Measurements from ENCODE around the gene ARTN. TPM values are rescaled to one million over a fixed set of nuclear protein-coding genes. Genes with fewer than 3 reads are reported as not detected.

ARTN gene
- polyA plus RNA-seq, 3 donors: 0.15 TPM; not detected in 2

DNA sequence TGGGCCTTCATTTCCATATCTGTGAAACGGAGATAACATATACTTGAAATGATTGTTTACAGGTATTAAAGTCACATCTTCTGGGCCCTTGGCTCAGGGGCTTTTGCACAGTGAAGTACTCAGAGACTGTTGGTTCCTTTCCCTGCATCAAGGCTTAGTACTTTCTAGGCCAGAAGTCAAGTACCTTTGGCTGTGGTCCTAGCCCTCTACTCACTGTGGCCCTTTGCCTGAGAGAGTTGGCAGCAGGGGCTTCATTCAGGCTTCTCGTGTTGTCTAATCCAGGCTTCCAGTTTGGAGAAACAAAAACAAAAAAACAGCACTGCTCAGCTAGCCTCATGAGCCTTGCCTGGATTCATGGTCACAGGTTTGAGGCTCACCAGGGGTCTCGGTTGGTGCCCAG is 28.1 kb downstream of the ARTN start:
- no peak overlapping the region for H3K4me3 ChIP-seq (replicated peaks in 1 of 3; ENCODE audit: low read depth in 2 of 3, low read length in 3 of 3)
- Mint-ChIP-seq H3K27ac (peak overlapping the region in 1 of 7 donors; percentile 16), H3K27me3 (ENCODE audit: low read depth in 3 of 3) (no peaks in the 10 kb centered on the region), H3K4me1 (no peaks in the 10 kb centered on the region), H3K36me3 (peaks cover 42 to 53% of the 10 kb centered on the region in 2 donors), H3K4me3 (no peak overlapping the region), H3K9me3 (peaks cover 0 to 2% (median 0%) of the 10 kb centered on the region in 7 donors)
- no peak overlapping the region for H3K4me2 ChIP-seq (replicated peaks; ENCODE audit: extremely low read depth, low read length, poor library complexity, severe bottlenecking)
- H2AFZ ChIP-seq (ENCODE audit: insufficient read depth, low read depth, low read length, poor library complexity, severe bottlenecking): no peak overlapping the region
- DNase-seq: no peak
- intact Hi-C loops (cut with micrococcal nuclease): no loop called here
- H3K9me3 ChIP-seq (replicated peaks in 1 of 2; ENCODE audit: control insufficient read depth in 1 of 2, insufficient read depth in 1 of 2, low read length in 2 of 2): no peaks in the 10 kb centered on the region
- peaks cover 53 to 87% of the 10 kb centered on the region in 2 donors for H3K36me3 ChIP-seq (replicated peaks in 1 of 2; ENCODE audit: control insufficient read depth in 1 of 2, insufficient read depth in 2 of 2, low read length in 2 of 2)
- H3K27me3 ChIP-seq (ENCODE audit: control insufficient read depth in 2 of 2, insufficient read depth in 2 of 2, low read length in 2 of 2): no peaks in the 10 kb centered on the region
- peaks cover 20 to 22% of the 10 kb centered on the region in 2 donors for H3K4me1 ChIP-seq (ENCODE audit: control insufficient read depth in 1 of 2, insufficient read depth in 2 of 2, low read length in 2 of 2)
- TF ChIP-seq CTCF (IDR thresholded peaks at IDR 0.05): no peak
- H3K79me2 ChIP-seq (ENCODE audit: insufficient read depth, low read length): no peaks in the 10 kb centered on the region
- H3K9ac ChIP-seq (ENCODE audit: insufficient read depth, low read length, poor library complexity, severe bottlenecking): no peak overlapping the region
- H3K27ac ChIP-seq (ENCODE audit: low read depth in 1 of 2, low read length in 2 of 2): no peak overlapping the region
- H4K20me1 ChIP-seq (ENCODE audit: insufficient read depth, low read length): no peaks in the 10 kb centered on the region
- 94% methylated on average over 2 of the region's 3 CpGs for WGBS (ENCODE audit: insufficient coverage)

DNA sequence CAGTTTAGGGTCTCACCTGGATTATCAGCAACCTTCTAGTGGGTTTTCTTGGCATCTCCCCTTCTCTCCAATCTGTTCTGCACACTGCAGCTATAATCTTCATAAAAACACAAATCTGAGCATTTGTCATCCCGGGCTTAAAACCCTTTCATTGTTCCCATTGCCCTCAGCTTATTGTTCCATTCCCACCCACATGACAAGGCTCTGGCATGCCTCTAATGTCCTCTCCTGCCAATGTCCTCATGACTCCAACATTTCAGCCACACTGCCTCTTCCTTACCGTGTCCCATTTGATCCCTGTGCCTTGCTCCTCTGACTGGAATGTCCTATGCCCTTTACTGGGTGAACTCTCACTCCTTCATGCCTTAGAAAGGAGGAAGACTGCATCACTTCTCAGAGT is 28.7 kb downstream of the ARTN start:
- peaks cover 48 to 86% of the 10 kb centered on the region in 2 donors for H3K36me3 ChIP-seq (replicated peaks in 1 of 2; ENCODE audit: control insufficient read depth in 1 of 2, insufficient read depth in 2 of 2, low read length in 2 of 2)
- H3K27ac ChIP-seq (ENCODE audit: low read depth in 1 of 2, low read length in 2 of 2): no peak overlapping the region
- H3K4me1 Mint-ChIP-seq: no peaks in the 10 kb centered on the region
- H3K79me2 ChIP-seq (ENCODE audit: insufficient read depth, low read length): no peaks in the 10 kb centered on the region
- H3K27me3 ChIP-seq (ENCODE audit: control insufficient read depth in 2 of 2, insufficient read depth in 2 of 2, low read length in 2 of 2): no peaks in the 10 kb centered on the region
- no peak overlapping the region for H3K4me2 ChIP-seq (replicated peaks; ENCODE audit: extremely low read depth, low read length, poor library complexity, severe bottlenecking)
- H3K4me3 ChIP-seq (replicated peaks in 1 of 3; ENCODE audit: low read depth in 2 of 3, low read length in 3 of 3): no peak overlapping the region
- peaks cover 42 to 52% of the 10 kb centered on the region in 2 donors for H3K36me3 Mint-ChIP-seq
- no peak for DNase-seq
- H3K9me3 ChIP-seq (replicated peaks in 1 of 2; ENCODE audit: control insufficient read depth in 1 of 2, insufficient read depth in 1 of 2, low read length in 2 of 2): no peaks in the 10 kb centered on the region
- no peak for TF ChIP-seq CTCF (IDR thresholded peaks at IDR 0.05)
- no peak overlapping the region for H3K9ac ChIP-seq (ENCODE audit: insufficient read depth, low read length, poor library complexity, severe bottlenecking)
- H3K4me1 ChIP-seq (ENCODE audit: control insufficient read depth in 1 of 2, insufficient read depth in 2 of 2, low read length in 2 of 2): peaks cover 20 to 22% of the 10 kb centered on the region in 2 donors
- intact Hi-C loops (cut with micrococcal nuclease): no loop called here
- no peaks in the 10 kb centered on the region for H3K27me3 Mint-ChIP-seq (ENCODE audit: low read depth in 3 of 3)
- no peak overlapping the region for H3K4me3 Mint-ChIP-seq
- H3K9me3 Mint-ChIP-seq: peaks cover 0 to 2% (median 0%) of the 10 kb centered on the region in 7 donors
- H2AFZ ChIP-seq (ENCODE audit: insufficient read depth, low read depth, low read length, poor library complexity, severe bottlenecking): no peak overlapping the region
- H3K27ac Mint-ChIP-seq: no peak overlapping the region
- WGBS (ENCODE audit: insufficient coverage): 90% methylated on average over 2 of the region's 2 CpGs
- H4K20me1 ChIP-seq (ENCODE audit: insufficient read depth, low read length): no peaks in the 10 kb centered on the region

Measured in CD14-positive monocyte (primary cell).